HG02884 (cell line): Measurements from ENCODE around the gene TRIM10.

ENCODE experiments used
- ATAC-seq: cut with Tn5 transposase; IDR thresholded peaks from one replicate; pipeline ENCODE4 v1.9.1; 2021; ENCODE audit warnings: mild to moderate bottlenecking, moderate library complexity; ENCODE audit not compliant: unreplicated experiment

TRIM10 gene, protein sequence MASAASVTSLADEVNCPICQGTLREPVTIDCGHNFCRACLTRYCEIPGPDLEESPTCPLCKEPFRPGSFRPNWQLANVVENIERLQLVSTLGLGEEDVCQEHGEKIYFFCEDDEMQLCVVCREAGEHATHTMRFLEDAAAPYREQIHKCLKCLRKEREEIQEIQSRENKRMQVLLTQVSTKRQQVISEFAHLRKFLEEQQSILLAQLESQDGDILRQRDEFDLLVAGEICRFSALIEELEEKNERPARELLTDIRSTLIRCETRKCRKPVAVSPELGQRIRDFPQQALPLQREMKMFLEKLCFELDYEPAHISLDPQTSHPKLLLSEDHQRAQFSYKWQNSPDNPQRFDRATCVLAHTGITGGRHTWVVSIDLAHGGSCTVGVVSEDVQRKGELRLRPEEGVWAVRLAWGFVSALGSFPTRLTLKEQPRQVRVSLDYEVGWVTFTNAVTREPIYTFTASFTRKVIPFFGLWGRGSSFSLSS

DNA sequence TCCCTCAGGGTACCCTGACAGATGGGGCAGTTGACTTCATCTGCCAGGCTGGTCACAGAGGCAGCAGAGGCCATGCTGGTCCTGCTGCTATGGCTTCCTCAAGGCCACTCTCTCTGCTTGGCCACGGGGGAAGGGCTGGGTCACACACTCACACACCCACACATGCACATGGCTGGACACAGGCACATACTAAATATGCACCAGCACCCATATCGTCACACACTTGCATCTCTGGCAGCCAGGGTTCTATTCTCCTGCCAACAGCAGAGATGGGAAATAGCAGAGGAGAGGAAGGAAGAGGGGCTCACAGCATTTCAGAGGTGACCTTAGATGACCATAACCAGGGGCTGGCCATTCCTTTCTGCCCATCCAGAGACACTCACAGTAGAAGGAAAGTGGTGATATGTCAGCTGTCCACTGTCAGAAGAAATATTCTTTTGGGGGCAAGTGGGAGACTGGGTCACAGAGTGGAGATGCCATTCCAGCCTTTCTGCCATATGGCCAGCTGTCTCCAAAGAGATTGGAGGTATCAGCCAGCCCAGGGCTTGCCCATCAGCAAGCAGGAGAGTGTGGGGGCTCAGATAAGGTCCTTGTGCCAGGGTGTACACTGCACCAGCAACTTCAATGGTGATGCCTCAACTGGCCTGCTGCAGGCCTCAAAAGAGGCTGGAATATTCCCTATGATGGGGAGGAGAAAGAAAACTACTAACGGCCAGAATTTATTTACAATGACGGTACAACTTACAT lies at the start of gene TRIM10:
TSS of gene TRIM10 (minus strand) at position 427 of the 747 bp plus-strand sequence. CDS start at position 74, 353 bp downstream.
- ATAC-seq: no peak

DNA sequence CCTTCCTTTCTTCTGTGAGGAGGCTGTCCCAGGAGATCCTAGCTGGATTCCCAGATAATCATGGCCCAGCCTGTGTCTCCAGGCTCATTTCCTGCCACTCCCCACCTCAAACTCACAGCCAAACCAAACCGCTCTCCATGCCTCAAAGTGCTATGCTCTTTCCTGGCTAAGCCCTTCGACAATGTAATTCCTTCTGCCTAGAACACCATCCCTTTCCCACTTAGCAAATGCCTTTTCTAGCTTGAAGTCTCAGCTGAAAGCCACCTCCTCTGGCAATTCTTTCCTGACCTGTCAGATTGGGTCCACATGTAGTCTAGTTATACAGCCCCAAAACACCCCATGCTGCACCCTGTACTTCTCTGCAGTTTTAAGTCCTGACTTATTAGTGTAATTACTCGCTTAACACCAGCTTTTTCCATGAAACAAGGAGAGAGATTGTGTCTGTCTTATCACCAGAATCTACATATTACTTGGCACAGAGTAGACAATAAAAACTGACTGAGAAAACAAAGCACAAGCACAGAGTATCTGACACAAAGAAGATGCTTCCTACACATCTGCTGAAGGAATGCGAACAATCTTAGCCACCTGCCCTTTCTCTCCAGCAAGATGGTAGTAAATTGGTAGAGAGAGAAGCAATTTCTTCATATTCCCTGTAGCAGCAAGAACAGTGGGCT lies 46.7 kb upstream of the TRIM10 start:
- no peak for ATAC-seq

DNA sequence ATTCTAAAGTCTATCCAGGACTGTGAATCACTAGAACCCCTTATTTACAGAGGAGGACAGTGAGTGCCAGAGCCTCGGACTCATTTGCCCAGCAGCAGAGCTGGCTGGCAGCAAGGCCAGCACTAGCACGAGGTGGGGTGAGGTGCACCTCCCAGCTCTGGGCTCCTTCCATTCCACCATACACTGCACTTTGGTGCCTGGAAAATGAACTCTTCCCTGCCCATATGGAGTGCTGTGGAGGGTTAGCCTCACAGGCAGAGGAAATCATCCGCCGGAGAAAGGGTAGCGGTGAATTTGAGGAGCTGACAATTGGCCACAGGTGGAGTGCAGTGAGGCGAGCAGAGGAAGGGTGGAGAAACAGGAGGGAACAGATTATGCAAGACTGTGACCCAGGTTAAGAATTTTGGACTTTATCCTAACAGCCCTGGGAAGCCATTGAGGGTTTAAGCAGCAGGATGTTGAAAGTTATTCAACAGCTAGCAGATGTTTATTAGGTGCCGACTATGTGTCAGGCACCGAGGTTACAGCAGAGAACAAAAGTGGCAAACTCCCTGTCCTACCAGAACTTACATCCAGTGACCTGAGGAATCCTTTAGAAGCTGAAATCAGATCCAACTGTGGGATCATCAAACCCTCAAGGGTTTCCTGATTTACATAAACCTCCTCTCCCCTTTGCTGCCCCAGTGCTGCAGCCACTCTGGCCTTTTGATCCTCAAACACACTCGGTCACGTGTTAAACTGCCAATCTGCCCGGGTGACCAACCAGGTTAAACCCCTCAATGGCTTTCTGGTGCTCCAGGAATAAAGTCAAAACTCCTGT lies 46.0 kb upstream of the TRIM10 start:
- ATAC-seq: no peak

DNA sequence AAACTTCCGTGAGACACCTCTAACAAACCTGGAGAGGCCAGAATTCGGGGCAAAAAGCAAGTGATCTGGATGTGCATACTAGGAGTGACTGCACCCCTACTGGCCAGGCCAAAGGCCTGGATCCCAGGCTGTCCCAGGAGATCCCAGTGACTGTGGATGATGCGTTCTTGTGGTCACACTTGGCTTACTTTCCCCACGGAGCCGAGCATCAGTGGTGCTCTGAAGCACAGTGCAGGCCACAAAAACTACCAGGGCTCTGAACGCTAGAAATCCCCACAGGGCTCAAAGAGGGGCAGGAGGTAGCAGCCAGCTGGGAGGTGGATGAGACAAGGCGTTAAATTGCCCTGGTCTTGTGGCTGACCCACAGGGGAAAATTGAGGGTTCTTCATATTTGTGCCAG lies 45.1 kb upstream of the TRIM10 start:
- no peak for ATAC-seq

DNA sequence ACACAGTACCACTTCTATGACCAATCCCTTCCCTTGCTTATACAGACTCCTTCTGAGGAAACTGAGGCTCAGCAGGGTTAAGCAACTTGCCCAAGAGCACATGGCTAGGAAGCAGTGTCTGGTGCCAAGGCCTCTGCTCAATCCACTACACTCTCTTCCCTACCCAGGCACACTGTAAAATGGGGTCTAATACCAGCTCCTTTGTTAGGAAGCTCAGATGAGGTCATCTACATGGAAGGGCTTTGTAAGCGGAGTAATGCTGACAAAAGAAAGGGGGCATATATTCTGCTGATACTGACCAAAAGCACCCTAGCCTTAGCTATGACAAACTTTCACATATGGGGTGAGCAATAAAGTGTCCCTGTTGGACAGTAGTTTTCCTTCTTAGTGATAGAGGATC lies 43.1 kb upstream of the TRIM10 start:
- no peak for ATAC-seq

DNA sequence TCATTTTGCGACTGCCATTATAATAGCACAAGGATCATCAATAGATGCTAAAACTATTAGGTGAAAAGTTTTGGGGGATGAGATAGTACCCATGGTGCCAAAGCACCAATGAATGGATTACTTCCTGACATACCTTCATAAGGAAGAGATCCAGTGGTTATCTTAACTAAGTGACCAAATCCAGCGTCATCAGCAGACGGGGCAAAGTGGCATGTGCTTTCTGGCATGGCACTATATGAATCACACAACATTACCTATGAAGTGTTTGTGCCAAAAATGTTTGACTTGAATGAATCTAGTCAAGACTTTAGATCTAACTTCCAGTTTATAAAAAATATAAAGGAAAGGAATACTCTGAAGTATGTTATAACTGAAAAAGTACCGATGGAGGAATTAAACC lies 41.4 kb upstream of the TRIM10 start:
- ATAC-seq: no peak

DNA sequence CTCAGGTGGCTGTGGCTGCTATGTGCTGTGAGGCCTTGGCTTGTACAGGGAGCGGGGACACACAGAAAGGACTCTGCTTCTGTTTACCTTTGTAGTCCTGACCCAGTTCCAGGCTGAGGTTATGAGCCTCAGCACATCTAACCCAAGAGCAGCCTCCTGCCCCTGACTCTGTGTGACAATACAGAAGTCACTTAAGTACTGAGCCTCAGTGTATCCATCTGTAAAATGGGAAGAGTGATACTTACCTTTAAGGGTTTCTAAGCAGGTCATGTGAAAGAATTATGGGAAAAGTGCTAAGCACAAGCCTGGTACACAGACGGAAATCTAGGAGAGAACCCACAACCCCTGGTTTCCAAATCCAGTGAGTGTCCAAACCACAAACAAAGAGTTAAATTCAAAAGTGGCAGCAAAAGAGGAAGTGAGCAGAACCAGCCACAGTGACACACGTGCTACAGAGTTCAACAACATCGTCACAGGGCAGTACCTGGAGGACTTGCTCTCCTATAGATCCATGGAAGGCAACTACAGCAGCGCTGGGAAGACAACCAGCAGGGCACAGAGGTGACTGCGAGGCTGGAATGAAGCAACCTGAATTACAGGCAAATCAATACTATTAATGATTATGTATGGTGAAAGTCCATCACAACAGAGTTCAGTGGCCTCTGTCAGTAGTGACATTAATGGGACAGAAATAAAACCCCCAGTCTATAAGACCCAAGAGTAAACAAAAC lies 39.7 kb upstream of the TRIM10 start:
- ATAC-seq: no peak

DNA sequence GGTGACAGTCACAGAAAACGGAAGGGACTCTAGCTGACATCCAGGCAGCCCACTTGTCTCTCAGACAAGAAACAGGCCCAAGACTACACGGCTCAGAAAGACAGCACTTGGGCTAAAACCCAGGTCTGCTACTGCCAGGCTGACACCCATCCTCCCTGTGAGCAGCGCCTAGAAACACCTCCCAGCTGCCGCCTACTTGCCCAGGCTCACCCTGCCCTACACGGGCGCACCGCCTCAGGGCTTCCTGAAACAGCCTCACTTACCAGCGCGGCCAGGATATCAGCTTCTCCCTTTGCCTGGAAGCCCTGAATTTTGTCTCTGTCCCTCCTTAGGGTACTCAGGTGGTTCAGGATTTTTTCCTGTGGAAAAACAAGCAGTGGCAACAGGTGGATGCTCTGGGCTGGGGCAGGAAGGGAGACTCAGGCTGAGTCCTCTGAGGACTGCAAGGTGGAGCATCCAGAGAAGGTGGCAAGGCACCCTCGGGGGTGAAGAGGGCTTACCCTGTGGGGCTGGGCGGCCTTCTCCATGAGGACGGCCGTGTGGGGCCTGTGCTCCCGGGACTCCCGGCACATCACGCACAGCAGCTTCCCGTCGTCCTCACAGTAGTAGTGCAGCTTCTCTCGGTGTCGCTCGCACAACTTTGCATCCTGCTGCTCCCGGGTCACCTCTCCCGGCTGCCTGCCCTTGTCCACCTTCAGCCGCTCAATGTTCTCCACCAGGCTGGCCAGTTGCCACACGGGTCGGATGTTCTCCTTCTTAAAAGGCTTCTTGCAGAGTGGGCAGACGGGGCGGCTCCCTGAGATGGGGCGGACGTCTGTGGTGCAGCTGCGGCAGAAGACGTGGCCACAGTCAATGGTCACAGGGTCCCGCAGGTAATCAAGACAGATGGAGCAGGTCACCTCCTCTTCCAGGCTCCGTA lies 37.4 kb upstream of the TRIM10 start:
- ATAC-seq: no peak

DNA sequence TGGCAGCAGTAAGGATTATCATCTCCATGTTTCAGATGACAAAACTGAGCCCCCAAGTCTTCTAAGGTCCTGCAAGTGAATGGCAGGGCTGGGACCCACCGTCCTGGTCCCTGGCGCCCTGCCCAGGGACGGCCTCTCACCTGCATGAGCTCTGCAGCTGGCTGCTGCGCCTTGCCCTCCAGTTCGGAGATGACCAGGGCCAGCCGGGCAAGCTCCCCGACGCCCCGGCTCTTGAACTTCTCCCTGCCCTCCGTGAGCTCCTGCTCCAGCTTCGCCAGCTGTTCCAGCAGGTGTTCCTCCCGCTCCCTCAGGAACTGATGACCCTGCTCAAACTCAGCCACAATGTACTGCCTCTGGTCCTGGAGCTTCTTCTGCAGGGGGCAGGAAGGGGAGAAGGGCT lies 35.4 kb upstream of the TRIM10 start:
- ATAC-seq: no peak

DNA sequence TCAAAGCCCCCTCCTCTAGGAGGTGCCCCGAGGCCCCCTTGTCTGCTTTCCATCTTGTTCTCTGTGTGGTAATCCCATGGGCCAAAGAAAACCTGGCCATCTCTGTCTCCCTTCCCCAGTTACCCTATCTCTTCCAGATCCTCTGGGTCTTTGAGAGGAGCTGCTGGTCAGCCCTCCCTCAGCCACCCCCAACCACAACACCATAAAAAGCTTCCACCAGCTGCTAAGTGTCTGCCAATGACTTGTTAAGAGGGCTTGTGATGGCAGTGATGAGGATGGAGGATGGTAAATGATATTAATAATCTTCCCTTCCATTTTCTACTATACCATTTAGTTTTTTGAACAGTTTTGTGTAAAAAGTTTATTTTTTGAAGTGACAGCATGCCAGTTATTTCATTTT lies 34.9 kb upstream of the TRIM10 start:
- ATAC-seq: no peak

DNA sequence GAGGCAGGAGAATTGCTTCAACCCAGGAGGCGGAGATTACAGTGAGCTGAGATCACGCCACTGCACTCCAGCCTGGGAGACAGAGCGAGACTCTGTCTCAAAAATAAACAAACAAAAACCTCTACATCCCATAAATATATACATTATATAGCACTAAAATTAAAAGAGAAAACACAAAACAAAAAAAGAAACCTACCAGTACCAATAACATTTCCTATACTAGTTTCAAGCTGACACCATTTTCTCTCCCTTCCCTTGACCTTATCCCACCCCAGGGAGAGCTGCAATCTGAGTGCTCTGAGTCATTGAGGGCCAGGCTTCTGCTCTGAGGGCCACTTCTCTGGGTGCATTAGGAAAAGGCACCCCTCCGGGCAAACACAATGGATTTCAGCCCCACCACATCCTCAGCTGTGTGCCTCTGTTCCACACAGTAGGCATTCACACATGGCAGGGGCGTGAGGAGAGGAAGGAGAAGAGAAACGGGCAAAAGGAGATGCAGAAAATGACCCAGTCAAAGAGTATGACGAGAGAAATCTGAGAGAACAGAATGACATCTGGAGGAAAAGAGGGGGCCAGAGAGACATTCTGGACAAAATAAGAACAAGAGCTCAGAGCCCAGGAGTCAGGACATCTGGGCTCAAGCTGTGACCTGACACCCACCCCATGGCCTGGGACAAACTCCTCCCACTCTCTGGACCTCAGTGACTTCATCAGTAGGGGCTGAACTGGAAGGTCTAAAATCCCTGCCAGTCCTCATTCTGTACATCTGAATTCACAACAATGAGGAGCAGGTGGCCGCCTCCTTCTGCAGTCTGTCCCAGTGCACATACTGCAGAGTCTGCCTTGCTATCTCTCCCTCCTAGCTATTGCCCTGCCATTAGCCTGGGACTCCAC lies 34.0 kb upstream of the TRIM10 start:
- no peak for ATAC-seq

DNA sequence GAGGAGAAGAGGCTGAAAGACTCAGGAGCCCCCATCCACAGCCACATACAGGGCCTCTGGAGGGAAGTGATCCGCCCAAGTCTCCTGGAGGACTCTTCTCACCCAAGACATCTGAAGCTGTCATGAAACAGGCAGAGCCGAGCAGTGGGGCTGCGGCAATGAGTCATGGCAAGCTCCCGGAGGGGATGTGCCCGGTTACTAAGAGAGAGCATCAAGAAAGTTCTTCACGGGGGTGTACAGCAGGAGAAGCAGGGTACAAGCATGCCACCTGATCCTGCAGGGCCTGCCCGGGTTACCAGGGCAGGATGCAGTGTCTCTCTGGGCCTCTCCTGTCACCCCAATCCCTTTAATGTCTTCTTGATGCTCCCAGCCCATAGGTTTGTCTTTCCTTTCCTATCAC lies 31.1 kb upstream of the TRIM10 start:
- ATAC-seq: no peak

DNA sequence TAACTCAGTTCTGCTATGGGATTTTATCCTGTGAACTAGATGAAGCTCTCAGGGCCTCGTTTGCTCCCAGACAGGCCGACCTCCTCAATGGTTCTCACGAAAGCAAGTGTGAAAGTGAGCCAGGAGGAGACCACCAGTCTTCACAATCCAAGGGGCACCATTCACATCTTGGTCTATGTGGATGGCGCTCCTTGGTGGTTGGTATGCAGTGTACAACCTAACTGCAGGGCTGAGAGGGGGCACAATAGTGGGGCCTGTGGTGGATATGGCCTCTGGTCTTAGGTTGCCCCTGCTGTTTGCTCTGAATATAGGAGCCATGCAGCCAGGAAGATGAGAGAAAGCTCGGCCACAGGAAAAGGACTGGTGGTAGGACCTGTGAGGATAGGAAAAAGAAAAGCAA lies 27.5 kb upstream of the TRIM10 start:
- ATAC-seq: no peak

DNA sequence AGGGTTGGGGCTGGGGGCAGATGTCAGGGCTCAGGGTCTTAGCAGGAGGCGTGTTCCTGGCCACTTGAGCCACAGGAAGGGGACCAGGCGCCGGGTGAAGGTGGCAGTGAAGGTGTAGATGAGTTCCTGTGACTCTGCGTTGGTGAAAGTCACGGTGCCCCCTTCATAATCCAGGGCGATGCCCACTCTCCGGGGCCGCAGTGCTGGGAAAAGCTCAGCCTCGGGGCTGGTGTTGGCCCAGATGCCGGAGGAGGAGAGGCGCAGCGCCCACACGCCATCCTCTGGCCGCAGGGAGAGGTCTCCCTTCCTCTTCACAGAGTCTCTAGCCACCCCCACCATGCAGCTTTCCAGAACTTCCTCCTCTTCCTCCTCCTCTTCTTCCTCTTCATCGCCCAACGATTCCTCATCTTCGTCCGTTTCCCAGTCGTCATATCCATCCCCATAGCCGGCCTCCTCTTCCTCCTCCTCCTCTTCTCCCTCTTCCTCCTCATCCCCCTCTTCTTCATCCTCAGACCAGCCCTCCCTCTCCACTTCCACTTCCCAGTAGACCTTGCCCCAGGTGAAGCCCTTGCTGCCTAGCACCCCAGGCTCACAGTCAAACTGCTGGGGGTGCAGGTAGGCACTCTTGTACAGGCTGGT lies 25.0 kb upstream of the TRIM10 start:
- ATAC-seq: no peak

DNA sequence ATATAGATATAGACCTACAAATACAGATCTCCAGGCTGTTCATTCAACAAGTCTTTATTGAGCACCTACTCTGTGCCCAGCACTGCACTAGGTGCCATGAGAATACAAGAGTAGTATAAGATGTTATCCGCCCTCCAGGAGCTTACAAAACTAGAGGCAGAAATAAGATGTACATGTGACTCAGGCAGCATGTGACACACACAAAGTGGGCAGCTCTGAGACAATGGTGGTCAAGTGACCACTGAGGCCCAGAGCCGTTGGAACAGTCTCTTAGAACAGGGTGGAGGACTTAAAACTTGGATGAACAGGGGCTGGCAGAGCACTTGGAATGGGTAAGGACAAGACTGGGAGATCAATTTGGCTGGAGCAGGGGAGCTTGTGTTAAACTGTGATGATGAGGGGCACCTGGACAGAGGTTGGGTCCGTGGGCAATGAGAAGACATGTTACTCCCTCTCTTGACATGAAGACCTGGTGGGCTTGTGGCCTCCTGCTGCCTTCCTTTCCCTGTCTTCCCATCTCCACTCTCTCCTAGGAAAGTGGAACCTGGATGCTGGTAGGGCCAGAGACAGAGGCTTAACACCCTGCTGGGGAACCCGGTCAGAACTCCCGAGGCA lies 23.5 kb upstream of the TRIM10 start:
- ATAC-seq: no peak

DNA sequence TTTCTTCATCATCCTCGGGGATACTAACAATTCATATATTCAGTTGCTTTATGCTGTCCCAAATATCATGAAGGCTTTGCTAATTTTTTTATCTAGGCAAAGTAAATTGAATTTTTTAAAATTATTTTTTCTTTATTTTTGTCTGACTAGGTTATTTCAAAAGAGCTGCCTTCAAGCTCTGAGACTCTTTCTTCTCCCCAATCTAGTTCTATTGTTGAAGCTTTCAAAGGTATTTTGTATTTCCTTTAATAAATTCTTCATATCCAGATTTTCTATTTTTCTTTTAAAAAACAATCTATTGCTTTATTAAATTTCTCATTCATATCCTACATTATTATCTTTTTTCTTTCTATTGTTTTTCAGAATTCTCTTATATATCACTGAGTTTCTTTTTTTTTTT lies 19.1 kb upstream of the TRIM10 start:
- no peak for ATAC-seq

DNA sequence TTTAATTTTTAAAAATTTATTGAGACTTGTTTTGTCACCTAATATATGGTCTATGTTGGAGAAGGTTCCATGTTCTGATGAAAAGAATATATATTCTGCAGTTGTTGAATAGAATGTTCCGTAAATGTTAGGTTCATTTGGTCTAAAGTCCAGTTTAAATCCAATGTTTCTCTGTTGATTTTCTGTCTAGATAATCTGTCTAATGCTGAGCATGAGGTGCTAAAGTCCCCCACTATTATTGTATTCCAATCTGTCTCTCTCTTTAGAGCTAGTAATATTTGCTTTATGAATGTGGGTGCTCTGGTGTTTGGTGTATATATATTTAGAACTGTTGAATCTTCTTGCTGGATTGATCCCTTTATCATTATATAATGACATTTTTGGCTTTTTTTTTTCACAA lies 17.8 kb upstream of the TRIM10 start:
- ATAC-seq: no peak
